ENCODE data around the gene KANK3.
"Not testable (repeated sequence)": the region's sequence is repeated elsewhere in the genome, so short reads cannot be mapped to it uniquely, and the experiment has no call there.

The KANK3 gene

DNA sequence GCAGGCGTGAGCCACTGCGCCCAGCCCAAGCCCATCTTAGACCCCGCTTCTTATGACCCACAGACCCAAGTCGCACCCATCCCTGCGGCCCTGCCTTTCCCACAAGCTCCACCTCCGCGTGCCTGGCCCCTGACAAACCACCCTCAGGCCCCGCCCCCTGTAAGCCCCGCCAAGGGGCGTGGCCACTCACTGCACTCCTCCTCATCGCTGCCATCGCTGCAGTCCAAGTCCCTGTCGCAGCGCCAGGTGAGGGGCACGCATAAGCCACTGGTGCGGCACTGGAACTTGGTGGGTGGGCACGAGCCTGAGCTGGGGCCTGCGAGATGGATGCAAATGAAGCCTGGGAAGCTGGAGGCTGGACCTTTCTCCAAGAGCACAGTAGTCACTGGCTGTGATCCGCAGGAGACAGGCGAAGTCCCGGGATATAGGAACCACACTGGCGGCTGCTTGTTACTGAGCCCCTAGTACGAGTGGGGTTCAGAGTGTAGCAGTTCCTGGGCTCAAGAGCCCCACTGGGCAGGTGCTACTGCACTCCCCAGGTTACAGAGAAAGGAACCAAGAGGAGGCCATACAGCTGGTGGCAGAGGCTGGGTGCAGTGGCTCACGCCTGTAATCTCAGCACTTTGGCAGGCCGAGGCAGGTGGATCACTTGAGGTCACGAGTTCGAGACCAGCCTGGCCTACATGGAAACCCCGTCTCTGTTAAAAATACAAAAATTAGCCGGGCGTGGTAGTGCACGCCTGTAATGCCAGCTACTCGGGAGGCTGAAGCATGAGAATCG, 38.0 kb downstream of the KANK3 start:
- DNase-seq (ENCODE audit: insufficient read length, low spot score) (no peak), FAIRE-seq (peak; percentile 16)
- TF ChIP-seq TAF1 (IDR thresholded peaks at IDR 0.05; ENCODE audit: low read depth, low read length): no peak
- no peak for TF ChIP-seq SPI1 (IDR thresholded peaks at IDR 0.05; ENCODE audit: low read depth, low read length)
- no peak for TF ChIP-seq POU2F2 (IDR thresholded peaks at IDR 0.05; ENCODE audit: low read depth, low read length)
- TF ChIP-seq POLR2AphosphoS5 (IDR thresholded peaks at IDR 0.05; ENCODE audit: low read depth, low read length): no peak
- TF ChIP-seq POLR2A (IDR thresholded peaks at IDR 0.05; ENCODE audit: low read depth, low read length): no peak
- no peak for TF ChIP-seq PAX5 (IDR thresholded peaks at IDR 0.05; ENCODE audit: insufficient read depth, low read length, severe bottlenecking)

DNA sequence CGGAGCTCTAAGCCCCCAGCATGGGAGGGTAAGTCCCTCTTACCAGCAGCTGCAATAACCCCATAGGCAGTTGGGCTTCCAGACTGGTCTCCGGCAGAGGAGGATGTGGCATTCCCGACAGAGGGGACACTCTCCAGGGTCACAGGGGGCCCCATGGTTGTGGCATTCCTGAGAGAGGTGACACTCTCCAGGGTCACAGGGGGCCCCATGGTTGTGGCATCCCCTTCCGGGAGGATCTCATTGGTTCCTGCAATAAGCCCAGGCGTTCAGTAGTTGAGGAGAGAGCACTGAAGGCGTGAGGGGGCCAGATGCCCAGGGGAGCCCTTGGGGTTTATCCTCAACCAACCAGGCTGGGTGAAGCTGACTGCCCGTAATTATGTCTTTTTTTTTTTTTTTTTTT, 40.3 kb downstream of the KANK3 start:
- FAIRE-seq: no peak
- DNase-seq (ENCODE audit: insufficient read length, low spot score): no peak
- no peak for TF ChIP-seq POLR2AphosphoS5 (IDR thresholded peaks at IDR 0.05; ENCODE audit: low read depth, low read length)
- TF ChIP-seq TAF1 (IDR thresholded peaks at IDR 0.05; ENCODE audit: low read depth, low read length): no peak
- no peak for TF ChIP-seq SPI1 (IDR thresholded peaks at IDR 0.05; ENCODE audit: low read depth, low read length)

DNA sequence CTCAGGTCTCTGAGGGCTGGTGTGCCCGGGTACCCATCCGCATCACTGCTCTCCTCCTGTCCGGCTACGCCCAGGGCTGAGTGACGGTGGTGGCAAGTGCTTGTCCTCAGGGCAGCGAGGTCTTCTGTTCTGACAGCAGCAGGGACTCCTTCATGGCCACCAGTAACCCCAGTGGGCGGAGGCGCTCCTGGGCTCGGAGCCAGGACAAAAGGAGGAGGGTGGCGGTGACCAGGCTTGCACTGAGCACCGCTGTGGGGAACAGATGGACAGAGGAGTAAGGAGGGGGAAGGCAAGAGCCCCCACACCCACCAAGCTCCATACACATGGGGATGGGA, 40.7 kb downstream of the KANK3 start:
- DNase-seq (ENCODE audit: insufficient read length, low spot score): no peak
- TF ChIP-seq PAX5 (IDR thresholded peaks at IDR 0.05; ENCODE audit: insufficient read depth, low read length, severe bottlenecking) (no peak), POLR2A (IDR thresholded peaks at IDR 0.05; ENCODE audit: low read depth, low read length) (no peak), TAF1 (IDR thresholded peaks at IDR 0.05; ENCODE audit: low read depth, low read length) (no peak), SPI1 (IDR thresholded peaks at IDR 0.05; ENCODE audit: low read depth, low read length) (no peak), POLR2AphosphoS5 (IDR thresholded peaks at IDR 0.05; ENCODE audit: low read depth, low read length) (no peak), POU2F2 (IDR thresholded peaks at IDR 0.05; ENCODE audit: low read depth, low read length) (no peak)
- no peak for FAIRE-seq

GRCh38 chr19:8291337-8291736, 51.7 kb downstream of the KANK3 start:
- FAIRE-seq: peak; percentile 90
- DNase-seq (ENCODE audit: insufficient read length, low spot score): not testable (repeated sequence)

- FAIRE-seq: peak; percentile 79
- not testable (repeated sequence) for DNase-seq (ENCODE audit: insufficient read length, low spot score)
Observed at GRCh38 chr19:8276508-8276907, 66.6 kb downstream of the KANK3 start.

All from GM12891 (cell line).